ENCODE results near the gene PLB1.

PLB1 gene

DNA sequence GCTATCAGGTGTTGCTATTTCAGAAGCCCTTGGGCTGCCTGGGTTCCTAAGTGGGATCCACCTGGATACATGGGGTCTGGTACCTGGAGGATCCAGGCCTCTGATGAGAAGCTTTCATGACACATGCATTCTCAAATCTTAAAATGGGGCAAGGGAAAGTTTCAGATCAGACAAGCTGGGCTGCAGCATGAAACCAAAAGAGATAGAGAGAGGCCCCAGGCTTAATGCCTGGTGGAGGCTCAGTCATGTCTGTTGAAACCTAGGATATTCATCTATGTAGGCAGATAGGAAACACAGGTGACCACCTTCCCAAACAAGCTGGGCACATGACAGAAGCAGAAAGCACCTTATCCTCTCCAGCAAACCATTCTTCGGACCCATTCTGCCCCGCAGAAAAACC, 18.8 kb upstream of the PLB1 start:
- Histone ChIP-seq H4K20me1 (ENCODE audit: insufficient read depth, low read length, poor library complexity, severe bottlenecking) (no peaks in the 10 kb centered on the region), H3K9ac (ENCODE audit: low read depth, low read length, poor library complexity, severe bottlenecking) (no peak overlapping the region), H3K27me3 (ENCODE audit: insufficient read depth, low read length, poor library complexity, severe bottlenecking) (no peaks in the 10 kb centered on the region), H2AFZ (ENCODE audit: low read length) (no peak overlapping the region), H3K9me3 (ENCODE audit: insufficient read depth, low read depth, low read length) (no peaks in the 10 kb centered on the region), H3F3A (ENCODE audit: low read depth) (no peaks in the 10 kb centered on the region), H3K79me2 (ENCODE audit: insufficient read depth, low read length) (no peaks in the 10 kb centered on the region), H3K4me1 (ENCODE audit: insufficient read depth, low read length, poor library complexity, severe bottlenecking) (no peaks in the 10 kb centered on the region), H3K9me2 (replicated peaks; ENCODE audit: low read depth, low read length) (no peaks in the 10 kb centered on the region), H3K4me2 (ENCODE audit: low read depth, low read length, poor library complexity, severe bottlenecking) (no peak overlapping the region), H3K4me3 (ENCODE audit: low read length, poor library complexity, severe bottlenecking) (no peak overlapping the region), H3K36me3 (ENCODE audit: insufficient read depth, low read length) (no peaks in the 10 kb centered on the region)
- TF ChIP-seq EZH2phosphoT487 (IDR thresholded peaks at IDR 0.05; ENCODE audit: borderline replicate concordance): no peak
- TF ChIP-seq, protein P1, sequence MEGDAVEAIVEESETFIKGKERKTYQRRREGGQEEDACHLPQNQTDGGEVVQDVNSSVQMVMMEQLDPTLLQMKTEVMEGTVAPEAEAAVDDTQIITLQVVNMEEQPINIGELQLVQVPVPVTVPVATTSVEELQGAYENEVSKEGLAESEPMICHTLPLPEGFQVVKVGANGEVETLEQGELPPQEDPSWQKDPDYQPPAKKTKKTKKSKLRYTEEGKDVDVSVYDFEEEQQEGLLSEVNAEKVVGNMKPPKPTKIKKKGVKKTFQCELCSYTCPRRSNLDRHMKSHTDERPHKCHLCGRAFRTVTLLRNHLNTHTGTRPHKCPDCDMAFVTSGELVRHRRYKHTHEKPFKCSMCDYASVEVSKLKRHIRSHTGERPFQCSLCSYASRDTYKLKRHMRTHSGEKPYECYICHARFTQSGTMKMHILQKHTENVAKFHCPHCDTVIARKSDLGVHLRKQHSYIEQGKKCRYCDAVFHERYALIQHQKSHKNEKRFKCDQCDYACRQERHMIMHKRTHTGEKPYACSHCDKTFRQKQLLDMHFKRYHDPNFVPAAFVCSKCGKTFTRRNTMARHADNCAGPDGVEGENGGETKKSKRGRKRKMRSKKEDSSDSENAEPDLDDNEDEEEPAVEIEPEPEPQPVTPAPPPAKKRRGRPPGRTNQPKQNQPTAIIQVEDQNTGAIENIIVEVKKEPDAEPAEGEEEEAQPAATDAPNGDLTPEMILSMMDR (conservative IDR thresholded peaks at IDR 0.05; ENCODE audit: low read length): no peak

DNA sequence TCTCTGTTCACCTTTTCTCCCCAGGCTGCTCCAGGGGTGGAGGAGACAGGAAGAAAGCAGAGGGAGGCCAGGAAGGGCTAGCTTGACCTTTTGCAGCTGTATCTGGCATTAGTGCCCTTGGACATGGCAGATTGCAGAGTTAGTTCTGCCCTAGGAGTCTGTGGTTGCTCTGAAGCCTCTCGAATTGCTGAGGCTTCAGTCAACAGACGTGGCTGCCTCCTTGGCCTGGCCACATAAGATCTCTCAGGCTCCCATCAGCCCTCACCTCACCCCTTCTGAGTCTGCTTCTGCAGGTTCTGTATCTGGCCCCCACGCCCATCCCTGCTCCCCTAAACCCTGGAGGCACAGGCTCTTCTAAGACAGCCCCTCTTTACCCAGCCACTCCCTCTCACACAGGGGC, 18.2 kb upstream of the PLB1 start:
- Histone ChIP-seq H3F3A (ENCODE audit: low read depth) (no peaks in the 10 kb centered on the region), H3K36me3 (ENCODE audit: insufficient read depth, low read length) (no peaks in the 10 kb centered on the region), H3K9me2 (replicated peaks; ENCODE audit: low read depth, low read length) (no peaks in the 10 kb centered on the region), H3K79me2 (ENCODE audit: insufficient read depth, low read length) (no peaks in the 10 kb centered on the region), H4K20me1 (ENCODE audit: insufficient read depth, low read length, poor library complexity, severe bottlenecking) (no peaks in the 10 kb centered on the region), H3K4me1 (ENCODE audit: insufficient read depth, low read length, poor library complexity, severe bottlenecking) (no peaks in the 10 kb centered on the region), H3K4me3 (ENCODE audit: low read length, poor library complexity, severe bottlenecking) (no peak overlapping the region), H3K9ac (ENCODE audit: low read depth, low read length, poor library complexity, severe bottlenecking) (no peak overlapping the region), H3K9me3 (ENCODE audit: insufficient read depth, low read depth, low read length) (no peaks in the 10 kb centered on the region), H3K4me2 (ENCODE audit: low read depth, low read length, poor library complexity, severe bottlenecking) (no peak overlapping the region), H2AFZ (ENCODE audit: low read length) (no peak overlapping the region), H3K27me3 (ENCODE audit: insufficient read depth, low read length, poor library complexity, severe bottlenecking) (no peaks in the 10 kb centered on the region)
- no peak for TF ChIP-seq EZH2phosphoT487 (IDR thresholded peaks at IDR 0.05; ENCODE audit: borderline replicate concordance)
- TF ChIP-seq, protein P1 (conservative IDR thresholded peaks at IDR 0.05; ENCODE audit: low read length): no peak

DNA sequence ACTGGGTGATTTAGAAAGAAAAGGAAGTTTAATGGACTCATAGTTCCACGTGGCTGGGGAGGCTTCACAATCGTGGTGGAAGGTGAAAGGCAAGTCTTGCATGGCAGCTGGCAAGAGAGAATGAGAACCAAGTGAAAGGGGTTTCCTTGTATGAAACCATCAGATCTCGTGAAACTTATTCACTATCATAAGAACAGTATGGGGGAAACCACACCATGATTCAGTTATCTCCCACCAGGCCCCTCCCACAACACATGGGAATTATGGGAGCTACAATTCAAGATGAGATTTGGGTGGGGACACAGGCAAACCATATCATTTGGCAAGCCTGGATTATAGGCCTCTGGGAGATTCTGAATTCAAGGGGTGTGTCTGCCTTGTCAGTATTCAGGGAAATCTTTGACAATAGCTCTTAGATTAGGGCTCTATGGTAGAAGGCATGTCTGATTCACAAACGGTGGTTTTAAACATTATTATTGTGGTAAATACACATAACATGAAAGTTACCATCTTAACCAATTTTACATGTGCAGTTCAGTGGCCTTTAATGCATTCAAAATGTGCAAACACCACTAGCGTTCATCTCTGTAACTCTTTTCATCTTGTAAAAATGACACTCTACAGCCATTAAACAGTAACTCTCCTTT, 15.3 kb upstream of the PLB1 start:
- H3K4me3 ChIP-seq (ENCODE audit: low read length, poor library complexity, severe bottlenecking): no peak overlapping the region
- H3F3A ChIP-seq (ENCODE audit: low read depth): no peaks in the 10 kb centered on the region
- no peak overlapping the region for H3K9ac ChIP-seq (ENCODE audit: low read depth, low read length, poor library complexity, severe bottlenecking)
- H3K9me2 ChIP-seq (replicated peaks; ENCODE audit: low read depth, low read length): no peaks in the 10 kb centered on the region
- no peaks in the 10 kb centered on the region for H3K4me1 ChIP-seq (ENCODE audit: insufficient read depth, low read length, poor library complexity, severe bottlenecking)
- no peaks in the 10 kb centered on the region for H3K9me3 ChIP-seq (ENCODE audit: insufficient read depth, low read depth, low read length)
- no peak overlapping the region for H2AFZ ChIP-seq (ENCODE audit: low read length)
- no peaks in the 10 kb centered on the region for H3K36me3 ChIP-seq (ENCODE audit: insufficient read depth, low read length)
- no peaks in the 10 kb centered on the region for H3K79me2 ChIP-seq (ENCODE audit: insufficient read depth, low read length)
- no peaks in the 10 kb centered on the region for H4K20me1 ChIP-seq (ENCODE audit: insufficient read depth, low read length, poor library complexity, severe bottlenecking)
- no peak for TF ChIP-seq EZH2phosphoT487 (IDR thresholded peaks at IDR 0.05; ENCODE audit: borderline replicate concordance)
- TF ChIP-seq, protein P1 (conservative IDR thresholded peaks at IDR 0.05; ENCODE audit: low read length): no peak
- H3K27me3 ChIP-seq (ENCODE audit: insufficient read depth, low read length, poor library complexity, severe bottlenecking): no peaks in the 10 kb centered on the region
- no peak overlapping the region for H3K4me2 ChIP-seq (ENCODE audit: low read depth, low read length, poor library complexity, severe bottlenecking)
